C4-2B (cell line): Measurements from ENCODE around the gene PNMA6E.

ENCODE experiments used
- H3K27ac ChIP-seq: fragments of 450-650 bp; 2 replicates; pipeline ENCODE4 v1.5.1; 2017
- CTCF ChIP-seq: fragments of 450-650 bp; conservative IDR thresholded peaks from 2 replicates; pipeline ENCODE4 v1.5.1; 2017; ENCODE audit warnings: mild to moderate bottlenecking
- ZFX ChIP-seq: fragments of 450-650 bp; IDR thresholded peaks from 2 replicates; pipeline ENCODE4 v1.6.1; 2017

The PNMA6E gene

GRCh38 chrX:153411255-153411987 is 10.3 kb upstream of the PNMA6E start, which contains the start of gene ZFP92:
Gene ZFP92, plus strand, starts transcription at chrX:153411472. Its CDS starts 6,851 bp downstream, at chrX:153418323.
- TF ChIP-seq ZFX: no peak
- TF ChIP-seq CTCF: no peak
- H3K27ac ChIP-seq: no peak within 1 kb of the TSS

- H3K27ac ChIP-seq: no peak overlapping the region
- TF ChIP-seq CTCF: no peak
- TF ChIP-seq ZFX: no peak
Measured at GRCh38 chrX:153410888-153411254, 9.7 kb upstream of the PNMA6E start.

- TF ChIP-seq CTCF (no peak), ZFX (no peak)
- H3K27ac ChIP-seq: no peak overlapping the region
Measured at GRCh38 chrX:153410373-153410772, 9.2 kb upstream of the PNMA6E start.

DNA sequence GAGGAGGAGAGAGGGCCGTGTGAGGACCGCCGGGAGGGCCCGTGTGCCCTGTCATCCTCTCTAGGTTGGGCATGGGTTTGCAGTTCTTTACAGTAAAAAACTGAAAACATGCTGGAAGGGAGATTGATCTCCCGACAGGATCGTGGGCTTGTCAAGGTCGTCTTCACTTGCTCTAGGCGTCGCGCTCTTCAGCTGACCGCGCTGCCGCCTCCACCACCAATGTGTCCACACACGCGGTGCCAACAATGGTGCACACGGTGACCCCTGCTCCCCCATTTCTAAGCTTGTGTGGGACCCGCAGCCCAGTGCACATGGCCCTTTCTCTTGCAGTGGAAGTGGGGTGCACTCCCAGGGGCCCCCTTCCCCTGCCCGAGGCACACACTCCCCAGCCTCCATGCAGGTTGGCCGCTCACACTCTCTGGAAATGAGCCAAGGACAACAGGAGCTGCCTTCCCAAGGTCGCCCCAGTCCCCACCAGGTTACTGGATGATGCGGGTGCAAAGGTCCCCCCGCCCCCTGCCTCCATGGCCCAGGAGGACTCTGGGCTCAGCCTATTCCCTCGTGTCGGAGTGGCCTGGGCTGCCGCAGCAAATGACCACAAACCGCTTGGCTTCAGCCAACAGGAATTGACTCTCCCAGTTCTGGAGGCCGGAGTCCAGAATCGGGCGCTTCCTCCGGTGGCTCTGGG is 8.4 kb upstream of the PNMA6E start:
- TF ChIP-seq CTCF: no peak

DNA sequence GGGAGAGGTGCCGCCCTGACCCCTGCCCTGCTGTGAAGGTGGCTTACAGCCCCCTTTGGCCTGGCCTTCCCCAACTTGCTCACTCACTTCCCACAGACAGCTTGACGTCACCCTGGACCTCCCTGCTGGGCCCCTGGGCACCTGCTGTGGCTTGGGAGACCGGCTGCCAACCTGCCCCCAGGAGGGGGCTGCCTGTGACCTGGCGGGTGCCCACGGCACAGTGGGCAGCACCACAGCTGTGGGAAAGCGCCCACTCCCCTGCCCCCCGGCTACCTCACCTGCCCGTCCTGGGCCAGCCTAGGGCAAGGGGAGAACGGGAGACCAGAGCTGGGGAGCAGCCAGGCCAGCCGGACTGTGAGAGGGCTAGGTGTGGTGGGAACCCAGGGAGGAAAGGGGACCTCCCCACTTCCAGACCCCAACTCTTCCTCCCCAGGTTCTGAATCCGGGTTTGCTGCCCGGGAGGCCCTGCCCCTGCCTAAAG is 7.8 kb upstream of the PNMA6E start:
- no peak overlapping the region for H3K27ac ChIP-seq
- TF ChIP-seq ZFX: no peak
- TF ChIP-seq CTCF: no peak

More for the DNA sequence above, 8.4 kb upstream of the PNMA6E start:
- H3K27ac ChIP-seq: no peak overlapping the region

GRCh38 chrX:153408221-153408721 is 7.1 kb upstream of the PNMA6E start:
- TF ChIP-seq ZFX (no peak), CTCF (no peak)
- H3K27ac ChIP-seq: no peak overlapping the region

DNA sequence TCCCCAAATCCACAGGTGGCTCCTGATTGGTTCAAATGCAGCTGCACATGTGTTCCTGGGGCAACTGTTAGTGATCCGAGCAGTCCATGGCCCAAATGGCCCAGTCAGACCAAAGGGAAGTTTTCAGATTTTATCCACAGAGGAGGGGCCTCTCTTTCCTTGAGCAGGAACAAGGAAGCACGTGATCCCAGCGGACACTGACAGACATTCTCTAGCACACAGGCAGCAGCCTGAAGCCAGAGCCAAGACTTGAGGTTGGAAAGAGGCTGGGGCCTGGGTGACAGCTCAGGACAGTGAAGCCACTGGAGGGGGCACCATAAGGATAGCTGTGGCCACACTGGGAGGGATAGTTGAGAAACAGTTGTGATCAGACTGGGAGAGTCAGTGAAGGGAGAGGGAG is 6.6 kb upstream of the PNMA6E start:
- TF ChIP-seq ZFX: no peak
- TF ChIP-seq CTCF: no peak
- H3K27ac ChIP-seq: no peak overlapping the region
